Liver (tissue), 4 donors: ENCODE results near the gene VIM. TPM values are rescaled to one million over a fixed set of nuclear protein-coding genes. Genes with fewer than 3 reads are reported as not detected.

Experiments used
- polyA plus RNA-seq, 2 donors: library from polyadenylated mRNA; stranded (reverse) in 1 of 2; unstranded in 1 of 2; fragments of 200-250 nt in 1 of 2; fragments of >200 nt in 1 of 2; fragmentation: Nextera tagmentation in 1 of 2; extraction: Ambion mirVana in 1 of 2; gene quantifications; one replicate each; pipeline versions ENCODE4 v1.2.1 to v1.2.3, GENCODE V29; 2013 to 2015
- total RNA-seq, 2 donors: library from RNA; depleted of rRNA; stranded (reverse); fragments of >200 nt; gene quantifications; one replicate each; pipeline ENCODE4 v1.2.3, GENCODE V29; 2014
- donor health status: healthy.
- donor health status: healthy.
- donor health status: healthy.

VIM gene
- total and polyA plus RNA-seq, 4 donors, result 42.5 to 212 (median 100) TPM

Other genes with a start within 250 kb of the VIM start
- under 1 TPM; 0.51 to 0.67 TPM for gene CUBN, start 98.4 kb upstream of the VIM start, total RNA-seq
- under 1 TPM; 0.01 to 0.08 TPM for gene CUBN, start 98.4 kb upstream of the VIM start, polyA plus RNA-seq
- 1 to 10 TPM; 1.7 to 2.4 TPM for gene TRDMT1, start 26.6 kb upstream of the VIM start, total RNA-seq
- under 1 TPM; 0.38 to 0.43 TPM for gene TRDMT1, start 26.6 kb upstream of the VIM start, polyA plus RNA-seq
- 1 to 10 TPM; 1.5 to 5.8 TPM for gene ST8SIA6, start 226.4 kb downstream of the VIM start, total RNA-seq
- gene ST8SIA6, start 226.4 kb downstream of the VIM start, polyA plus RNA-seq, result under 1 TPM; 0.53 to 0.54 TPM